GM19438 (cell line): ENCODE results near the gene KCNN4.
"Not testable (repeated sequence)": the region's sequence is repeated elsewhere in the genome, so short reads cannot be mapped to it uniquely, and the experiment has no call there.

ENCODE experiments used
- ATAC-seq: cut with Tn5 transposase; IDR thresholded peaks from one replicate; pipeline ENCODE4 v1.9.1; 2021; ENCODE audit warnings: low read depth; ENCODE audit not compliant: unreplicated experiment

The KCNN4 gene

GRCh38 chr19:43775299-43775890 lies 5.4 kb downstream of the KCNN4 start:
- ATAC-seq = no peak

GRCh38 chr19:43774940-43775258 lies 5.9 kb downstream of the KCNN4 start:
- ATAC-seq = not testable (repeated sequence)

GRCh38 chr19:43774103-43774939 lies 6.5 kb downstream of the KCNN4 start:
- ATAC-seq = no peak

GRCh38 chr19:43773725-43774102 lies 7.1 kb downstream of the KCNN4 start:
- no peak for ATAC-seq

GRCh38 chr19:43769256-43769655 lies 11.5 kb downstream of the KCNN4 start:
- no peak for ATAC-seq

GRCh38 chr19:43768273-43769050 lies 12.3 kb downstream of the KCNN4 start:
- no peak for ATAC-seq

GRCh38 chr19:43767818-43768217 lies 13.0 kb downstream of the KCNN4 start:
- no peak for ATAC-seq

GRCh38 chr19:43767316-43767715 lies 13.5 kb downstream of the KCNN4 start:
- ATAC-seq = no peak

GRCh38 chr19:43766755-43767043 lies 14.1 kb downstream of the KCNN4 start:
- no peak for ATAC-seq

GRCh38 chr19:43765109-43765876 lies 15.5 kb downstream of the KCNN4 start:
- peak; percentile 70 for ATAC-seq

- ATAC-seq = not testable (repeated sequence)
Measured at GRCh38 chr19:43764684-43765083, 16.1 kb downstream of the KCNN4 start.

- no peak for ATAC-seq
Measured at GRCh38 chr19:43763473-43763939, 17.3 kb downstream of the KCNN4 start.

- no peak for ATAC-seq
Measured at GRCh38 chr19:43762814-43763213, 18.0 kb downstream of the KCNN4 start.

GRCh38 chr19:43760941-43761340 lies 19.8 kb downstream of the KCNN4 start:
- no peak for ATAC-seq

- no peak for ATAC-seq
Measured at GRCh38 chr19:43759515-43759914, 21.3 kb downstream of the KCNN4 start.

GRCh38 chr19:43755256-43755801 lies 25.4 kb downstream of the KCNN4 start:
- ATAC-seq = no peak

GRCh38 chr19:43754503-43755255 lies 26.1 kb downstream of the KCNN4 start, which contains the start of gene SMG9:
Gene SMG9 (minus strand): TSS chr19:43754962. CDS start chr19:43750741, 4,221 bp downstream.
- peak; percentile 44 for ATAC-seq

- no peak for ATAC-seq
Measured at GRCh38 chr19:43754253-43754502, 26.6 kb downstream of the KCNN4 start.

- no peak for ATAC-seq
Measured at GRCh38 chr19:43752287-43752875, 28.4 kb downstream of the KCNN4 start.
